Measurements from ENCODE around the gene CAMP.

Gene CAMP

GRCh38 chr3:48238531-48239085 is 15.3 kb downstream of the CAMP start:
- FAIRE-seq (no peak), DNase-seq (ENCODE audit: insufficient read length, low spot score) (no peak)
- no peak for TF ChIP-seq CTCF (IDR thresholded peaks at IDR 0.05; ENCODE audit: insufficient read depth, missing control alignments)

GRCh38 chr3:48240000-48240963 is 17.0 kb downstream of the CAMP start:
- DNase-seq (ENCODE audit: insufficient read length, low spot score) (no peak), FAIRE-seq (no peak)
- TF ChIP-seq CTCF (IDR thresholded peaks at IDR 0.05; ENCODE audit: insufficient read depth, missing control alignments): no peak

GRCh38 chr3:48241796-48242455 is 18.6 kb downstream of the CAMP start:
- no peak for FAIRE-seq
- no peak for TF ChIP-seq CTCF (IDR thresholded peaks at IDR 0.05; ENCODE audit: insufficient read depth, missing control alignments)
- DNase-seq (ENCODE audit: insufficient read length, low spot score): no peak

- DNase-seq (ENCODE audit: insufficient read length, low spot score): no peak
- TF ChIP-seq CTCF (IDR thresholded peaks at IDR 0.05; ENCODE audit: insufficient read depth, missing control alignments): no peak
- FAIRE-seq: no peak
Observed at GRCh38 chr3:48243886-48244285, 20.6 kb downstream of the CAMP start.

GRCh38 chr3:48244461-48244860 is 21.2 kb downstream of the CAMP start:
- FAIRE-seq (no peak), DNase-seq (ENCODE audit: insufficient read length, low spot score) (no peak)
- TF ChIP-seq CTCF (IDR thresholded peaks at IDR 0.05; ENCODE audit: insufficient read depth, missing control alignments): no peak

- DNase-seq (ENCODE audit: insufficient read length, low spot score): no peak
- no peak for FAIRE-seq
- no peak for TF ChIP-seq CTCF (IDR thresholded peaks at IDR 0.05; ENCODE audit: insufficient read depth, missing control alignments)
Observed at GRCh38 chr3:48245136-48245535, 21.8 kb downstream of the CAMP start.
